CD14-positive monocyte (primary cell): ENCODE results near the gene RPGRIP1L. TPM values are rescaled to one million over a fixed set of nuclear protein-coding genes. Genes with fewer than 3 reads are reported as not detected.

ENCODE experiments used
- DNase-seq, 3 donors: peaks; one replicate each; pipeline ENCODE4 v3.0.0-alpha.2; 2011 to 2022
- H2AFZ ChIP-seq: 2 replicates; pipeline ENCODE4 v1.6.0; 2012; ENCODE audit warnings: mild to moderate bottlenecking, low read depth, low read length, inconsistent platforms; ENCODE audit not compliant: insufficient read depth, poor library complexity, severe bottlenecking
- H3K27ac ChIP-seq, 2 donors: 1 replicate in 1 of 2; 2 replicates in 1 of 2; pipeline ENCODE4 v1.5.1; 2012 to 2013; ENCODE audit warnings: low read length in 2 of 2, control low read depth in 1 of 2, inconsistent platforms in 1 of 2, low read depth in 1 of 2, mild to moderate bottlenecking in 1 of 2
- H3K27me3 ChIP-seq, 2 donors: one replicate each; pipeline versions ENCODE4 v1.6.0 to v1.6.1; 2011 to 2013; ENCODE audit warnings: low read length in 2 of 2; ENCODE audit not compliant: control insufficient read depth in 2 of 2, insufficient read depth in 2 of 2
- H3K36me3 ChIP-seq, 2 donors: replicated peaks in 1 of 2; 1 replicate in 1 of 2; 2 replicates in 1 of 2; pipeline versions ENCODE4 v1.5.1 to v1.6.1; 2012 to 2013; ENCODE audit warnings: low read length in 2 of 2, control low read depth in 1 of 2, inconsistent platforms in 1 of 2, mild to moderate bottlenecking in 1 of 2; ENCODE audit not compliant: insufficient read depth in 2 of 2, control insufficient read depth in 1 of 2
- H3K4me1 ChIP-seq, 2 donors: 1 replicate in 1 of 2; 2 replicates in 1 of 2; pipeline versions ENCODE4 v1.5.1 to v1.6.1; 2012 to 2013; ENCODE audit warnings: low read length in 2 of 2, control low read depth in 1 of 2, inconsistent platforms in 1 of 2, mild to moderate bottlenecking in 1 of 2, moderate library complexity in 1 of 2; ENCODE audit not compliant: insufficient read depth in 2 of 2, control insufficient read depth in 1 of 2
- H3K4me2 ChIP-seq: replicated peaks from 2 replicates; pipeline ENCODE3; 2012; ENCODE audit warnings: low read length, moderate library complexity, mild to moderate bottlenecking; ENCODE audit not compliant: poor library complexity, severe bottlenecking; ENCODE audit errors: extremely low read depth
- H3K4me3 ChIP-seq, 3 experiments: fragments of 200-600 bp in 1 of 3; sonication (generic) in 1 of 3; replicated peaks in 1 of 3; 1 replicate in 2 of 3; 2 replicates in 1 of 3; pipeline ENCODE4 v1.5.1; 2011 to 2013; ENCODE audit warnings: low read length in 3 of 3, mild to moderate bottlenecking in 3 of 3, control low read depth in 2 of 3, low read depth in 2 of 3, inconsistent platforms in 1 of 3, moderate library complexity in 1 of 3
- H3K79me2 ChIP-seq: 2 replicates; pipeline ENCODE4 v1.6.0; 2012; ENCODE audit warnings: mild to moderate bottlenecking, control low read depth, inconsistent platforms, low read length, moderate library complexity; ENCODE audit not compliant: insufficient read depth
- H3K9ac ChIP-seq: 2 replicates; pipeline ENCODE4 v1.6.0; 2017; ENCODE audit warnings: low read length, mild to moderate bottlenecking; ENCODE audit not compliant: insufficient read depth, poor library complexity, severe bottlenecking
- H3K9me3 ChIP-seq, 2 donors: replicated peaks in 1 of 2; 1 replicate in 1 of 2; 2 replicates in 1 of 2; pipeline versions ENCODE4 v1.5.1 to v1.6.1; 2012 to 2013; ENCODE audit warnings: low read length in 2 of 2, control low read depth in 1 of 2; ENCODE audit not compliant: control insufficient read depth in 1 of 2, insufficient read depth in 1 of 2
- H4K20me1 ChIP-seq: 2 replicates; pipeline ENCODE4 v1.6.0; 2012; ENCODE audit warnings: mild to moderate bottlenecking, low read length, control low read depth, moderate library complexity; ENCODE audit not compliant: insufficient read depth
- H3K27ac Mint-ChIP-seq, 7 donors: one replicate each; pipeline ENCODE4 v1.8.0; 2020; ENCODE audit warnings: mild to moderate bottlenecking in 7 of 7, mixed read lengths in 7 of 7, moderate library complexity in 6 of 7, inconsistent platforms in 2 of 7
- H3K27me3 Mint-ChIP-seq, 3 donors: one replicate each; pipeline ENCODE4 v1.8.0; 2021 to 2022; ENCODE audit warnings: low read depth in 3 of 3, mild to moderate bottlenecking in 3 of 3, mixed read lengths in 3 of 3, moderate library complexity in 3 of 3, inconsistent platforms in 1 of 3
- H3K36me3 Mint-ChIP-seq, 2 donors: one replicate each; pipeline ENCODE4 v1.8.0; 2020; ENCODE audit warnings: mixed read lengths in 2 of 2, inconsistent platforms in 1 of 2, mild to moderate bottlenecking in 1 of 2
- H3K4me1 Mint-ChIP-seq: one replicate; pipeline ENCODE4 v1.8.0; 2020; ENCODE audit warnings: mild to moderate bottlenecking, mixed read lengths
- H3K4me3 Mint-ChIP-seq, 2 donors: one replicate each; pipeline ENCODE4 v1.8.0; 2020; ENCODE audit warnings: mild to moderate bottlenecking in 2 of 2, mixed read lengths in 2 of 2, moderate library complexity in 1 of 2
- H3K9me3 Mint-ChIP-seq, 7 donors: one replicate each; pipeline ENCODE4 v1.8.0; 2020 to 2022; ENCODE audit warnings: mixed read lengths in 7 of 7, mild to moderate bottlenecking in 6 of 7, moderate library complexity in 6 of 7, inconsistent platforms in 2 of 7
- CTCF ChIP-seq: fragments of 200-600 bp; IDR thresholded peaks from one replicate; pipeline ENCODE4 v1.8.0; 2022; ENCODE audit warnings: antibody characterized with exemption, mild to moderate bottlenecking
- WGBS: methylation state at CpG from one replicate; pipeline ENCODE4 v1.1.5; 2013; ENCODE audit warnings: missing lambda C conversion rate; ENCODE audit not compliant: insufficient coverage; 5-methylcytosine and 5-hydroxymethylcytosine counted together
- intact Hi-C, 2 donors: fragments of 100-400 bp; cut with micrococcal nuclease; formaldehyde crosslinking; loops; one replicate each; pipeline versions ENCODE4 v1.15.0 to v1.15.1; 2023
- polyA plus RNA-seq, 3 donors: library from polyadenylated mRNA; depleted of rRNA in 1 of 3; unstranded in 2 of 3; stranded (reverse) in 1 of 3; fragments of 300-500 nt in 2 of 3; fragments of >200 nt in 1 of 3; fragmentation: Illumina TruSeq in 2 of 3; gene quantifications; 1 replicate in 2 of 3; 2 replicates in 1 of 3; pipeline ENCODE4 v1.2.3, GENCODE V29; 2012 to 2021

The RPGRIP1L gene
- polyA plus RNA-seq, 3 donors = 0.11 to 0.18 TPM; not detected in 1

- no peak overlapping the region for H3K27ac Mint-ChIP-seq
- no peaks in the 10 kb centered on the region for H3K4me1 ChIP-seq
Observed at GRCh38 chr16:53673189-53673588, 30.5 kb downstream of the RPGRIP1L start.

GRCh38 chr16:53672461-53672860 lies 31.2 kb downstream of the RPGRIP1L start:
- Mint-ChIP-seq H3K4me3 (no peak overlapping the region), H3K9me3 (no peaks in the 10 kb centered on the region), H3K27ac (no peak overlapping the region), H3K4me1 (no peaks in the 10 kb centered on the region), H3K36me3 (no peaks in the 10 kb centered on the region), H3K27me3 (no peaks in the 10 kb centered on the region)
- Histone ChIP-seq H3K4me2 (no peak overlapping the region), H4K20me1 (no peaks in the 10 kb centered on the region), H3K27ac (no peak overlapping the region), H3K9me3 (no peaks in the 10 kb centered on the region), H3K79me2 (no peaks in the 10 kb centered on the region), H3K4me1 (no peaks in the 10 kb centered on the region), H2AFZ (no peak overlapping the region), H3K4me3 (no peak overlapping the region), H3K36me3 (no peaks in the 10 kb centered on the region), H3K27me3 (no peaks in the 10 kb centered on the region), H3K9ac (no peak overlapping the region)
- DNase-seq = no peak
- TF ChIP-seq CTCF = no peak
- intact Hi-C loops = no loop called here

More at GRCh38 chr16:53673189-53673588, 30.5 kb downstream of the RPGRIP1L start:
- Mint-ChIP-seq H3K27me3 (no peaks in the 10 kb centered on the region), H3K4me3 (no peak overlapping the region), H3K4me1 (no peaks in the 10 kb centered on the region), H3K9me3 (no peaks in the 10 kb centered on the region), H3K36me3 (no peaks in the 10 kb centered on the region)
- Histone ChIP-seq H3K36me3 (no peaks in the 10 kb centered on the region), H3K27me3 (no peaks in the 10 kb centered on the region), H3K4me3 (no peak overlapping the region), H3K79me2 (no peaks in the 10 kb centered on the region), H3K9me3 (no peaks in the 10 kb centered on the region), H2AFZ (no peak overlapping the region), H4K20me1 (no peaks in the 10 kb centered on the region), H3K27ac (no peak overlapping the region), H3K9ac (no peak overlapping the region), H3K4me2 (no peak overlapping the region)
- TF ChIP-seq CTCF = no peak
- intact Hi-C loops = no loop called here
- no peak for DNase-seq
- no CpG with 5 or more reads among the region's 4 CpGs for WGBS
